HEK293 (cell line): ENCODE measurements around the gene NKPD1.

Experiments
- SCRT1 ChIP-seq: fragments of 450-650 bp; formaldehyde crosslinking; IDR thresholded peaks from 2 replicates; pipeline ENCODE4 v1.5.1; 2016; ENCODE audit warnings: missing biosample characterization, missing genetic modification characterization, borderline replicate concordance
- ZBTB7A ChIP-seq: fragments of 450-650 bp; formaldehyde crosslinking; IDR thresholded peaks from 2 replicates; pipeline ENCODE4 v1.5.1; 2016; ENCODE audit warnings: low read depth, missing biosample characterization, missing genetic modification characterization
- ZNF140 ChIP-seq: fragments of 450-650 bp; formaldehyde crosslinking; IDR thresholded peaks from 2 replicates; pipeline ENCODE4 v1.5.1; 2016; ENCODE audit warnings: missing biosample characterization, missing genetic modification characterization
- ZNF274 ChIP-seq, 2 experiments: fragments of 200-500 bp in 1 of 2; fragments of 450-650 bp in 1 of 2; sonication (Bioruptor generic) in 1 of 2; formaldehyde crosslinking in 1 of 2; IDR thresholded peaks; 2 replicates each; pipeline versions ENCODE4 v1.5.1 to v1.6.1; 2014 to 2016; ENCODE audit warnings: borderline replicate concordance in 1 of 2, inconsistent platforms in 1 of 2, low read length in 1 of 2, missing biosample characterization in 1 of 2, missing genetic modification characterization in 1 of 2
- ZNF416 ChIP-seq: fragments of 450-650 bp; formaldehyde crosslinking; IDR thresholded peaks from 2 replicates; pipeline ENCODE4 v1.5.1; 2016; ENCODE audit warnings: missing biosample characterization, missing genetic modification characterization
- ZNF792 ChIP-seq: fragments of 450-650 bp; formaldehyde crosslinking; IDR thresholded peaks from 2 replicates; pipeline ENCODE4 v1.5.1; 2016; ENCODE audit warnings: missing biosample characterization, missing genetic modification characterization
- TF ChIP-seq, protein P1 (sequence below): fragments of 450-650 bp; formaldehyde crosslinking; IDR thresholded peaks from 2 replicates; pipeline ENCODE4 v1.5.1; 2016; ENCODE audit warnings: missing biosample characterization, missing genetic modification characterization

DNA sequence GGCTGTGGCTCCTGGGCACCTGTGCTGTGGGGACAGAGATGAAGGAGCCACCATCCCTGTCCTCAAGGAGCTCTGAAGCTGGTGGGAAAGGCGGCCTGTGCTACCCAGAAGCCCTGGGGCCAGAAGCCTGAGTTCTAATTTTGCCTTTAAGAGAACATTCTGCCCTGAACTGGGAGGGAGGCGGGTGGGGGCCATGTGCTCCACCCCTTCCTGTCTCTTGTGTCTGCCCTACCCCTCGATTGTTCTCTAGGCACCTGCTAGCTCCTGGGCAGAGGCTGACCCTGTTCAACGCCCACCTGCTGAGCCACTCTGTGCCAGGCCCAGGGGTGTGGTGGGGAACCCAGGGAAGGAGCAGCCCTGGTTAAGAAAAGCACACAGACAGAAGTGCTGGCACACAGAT lies 11.4 kb upstream of the NKPD1 start:
- no peak for TF ChIP-seq ZNF792
- TF ChIP-seq ZBTB7A (tag by site-specific recombination), result no peak
- no peak for TF ChIP-seq ZNF274 (IDR thresholded peaks at IDR 0.05; ENCODE audit: low read length)
- no peak for TF ChIP-seq ZNF274 (tag by site-specific recombination; IDR thresholded peaks at IDR 0.05; ENCODE audit: borderline replicate concordance)
- TF ChIP-seq ZNF140 (tag by site-specific recombination), result no peak
- TF ChIP-seq SCRT1 (tag by site-specific recombination), result no peak
- TF ChIP-seq, protein P1, sequence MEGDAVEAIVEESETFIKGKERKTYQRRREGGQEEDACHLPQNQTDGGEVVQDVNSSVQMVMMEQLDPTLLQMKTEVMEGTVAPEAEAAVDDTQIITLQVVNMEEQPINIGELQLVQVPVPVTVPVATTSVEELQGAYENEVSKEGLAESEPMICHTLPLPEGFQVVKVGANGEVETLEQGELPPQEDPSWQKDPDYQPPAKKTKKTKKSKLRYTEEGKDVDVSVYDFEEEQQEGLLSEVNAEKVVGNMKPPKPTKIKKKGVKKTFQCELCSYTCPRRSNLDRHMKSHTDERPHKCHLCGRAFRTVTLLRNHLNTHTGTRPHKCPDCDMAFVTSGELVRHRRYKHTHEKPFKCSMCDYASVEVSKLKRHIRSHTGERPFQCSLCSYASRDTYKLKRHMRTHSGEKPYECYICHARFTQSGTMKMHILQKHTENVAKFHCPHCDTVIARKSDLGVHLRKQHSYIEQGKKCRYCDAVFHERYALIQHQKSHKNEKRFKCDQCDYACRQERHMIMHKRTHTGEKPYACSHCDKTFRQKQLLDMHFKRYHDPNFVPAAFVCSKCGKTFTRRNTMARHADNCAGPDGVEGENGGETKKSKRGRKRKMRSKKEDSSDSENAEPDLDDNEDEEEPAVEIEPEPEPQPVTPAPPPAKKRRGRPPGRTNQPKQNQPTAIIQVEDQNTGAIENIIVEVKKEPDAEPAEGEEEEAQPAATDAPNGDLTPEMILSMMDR (tag by site-specific recombination), result no peak
- TF ChIP-seq ZNF416 (tag by site-specific recombination), result no peak
